Esophagus squamous epithelium (tissue), 4 donors: ENCODE measurements around the gene RP2.

Experiments used
- POLR2A ChIP-seq, 4 donors: fragments of 450-650 bp; IDR thresholded peaks; one replicate each; pipeline ENCODE4 v1.6.1; 2017; ENCODE audit warnings: antibody characterized with exemption in 4 of 4, mild to moderate bottlenecking in 4 of 4, moderate library complexity in 3 of 4
- TF ChIP-seq, protein P1 (sequence below), 6 experiments: fragments of 450-650 bp in 4 of 6; fragments of 200-600 bp in 2 of 6; sonication (generic) in 2 of 6; IDR thresholded peaks; one replicate each; pipeline ENCODE4 v1.5.1; 2016 to 2019; ENCODE audit warnings: antibody characterized with exemption in 6 of 6, mild to moderate bottlenecking in 4 of 6, moderate library complexity in 4 of 6

DNA sequence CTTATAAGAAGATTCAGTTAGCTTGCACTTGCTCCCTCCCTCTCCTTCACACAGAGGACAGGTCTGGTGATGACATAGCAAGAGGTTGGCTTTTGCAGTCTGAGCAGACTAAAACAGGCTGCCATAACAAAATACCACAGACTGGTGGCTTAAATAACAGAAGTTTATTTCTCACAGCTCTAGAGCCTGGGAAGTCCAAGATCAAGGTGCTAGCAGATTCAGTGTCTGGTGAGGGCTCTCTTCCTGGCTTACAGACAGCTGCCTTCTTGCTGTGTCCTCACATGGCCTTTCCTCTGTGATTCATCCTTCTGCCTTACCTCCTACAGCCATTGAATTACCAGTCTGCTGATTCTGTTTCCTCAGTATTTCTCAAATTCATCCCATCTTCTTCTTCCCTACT, 13.1 kb downstream of the RP2 start:
- TF ChIP-seq, protein P1, sequence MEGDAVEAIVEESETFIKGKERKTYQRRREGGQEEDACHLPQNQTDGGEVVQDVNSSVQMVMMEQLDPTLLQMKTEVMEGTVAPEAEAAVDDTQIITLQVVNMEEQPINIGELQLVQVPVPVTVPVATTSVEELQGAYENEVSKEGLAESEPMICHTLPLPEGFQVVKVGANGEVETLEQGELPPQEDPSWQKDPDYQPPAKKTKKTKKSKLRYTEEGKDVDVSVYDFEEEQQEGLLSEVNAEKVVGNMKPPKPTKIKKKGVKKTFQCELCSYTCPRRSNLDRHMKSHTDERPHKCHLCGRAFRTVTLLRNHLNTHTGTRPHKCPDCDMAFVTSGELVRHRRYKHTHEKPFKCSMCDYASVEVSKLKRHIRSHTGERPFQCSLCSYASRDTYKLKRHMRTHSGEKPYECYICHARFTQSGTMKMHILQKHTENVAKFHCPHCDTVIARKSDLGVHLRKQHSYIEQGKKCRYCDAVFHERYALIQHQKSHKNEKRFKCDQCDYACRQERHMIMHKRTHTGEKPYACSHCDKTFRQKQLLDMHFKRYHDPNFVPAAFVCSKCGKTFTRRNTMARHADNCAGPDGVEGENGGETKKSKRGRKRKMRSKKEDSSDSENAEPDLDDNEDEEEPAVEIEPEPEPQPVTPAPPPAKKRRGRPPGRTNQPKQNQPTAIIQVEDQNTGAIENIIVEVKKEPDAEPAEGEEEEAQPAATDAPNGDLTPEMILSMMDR (IDR thresholded peaks at IDR 0.05) = no peak
- no peak for TF ChIP-seq POLR2A (IDR thresholded peaks at IDR 0.05)
